Uterus (tissue), 4 donors: Measurements from ENCODE around the gene CERS1. TPM values are rescaled to one million over a fixed set of nuclear protein-coding genes. Genes with fewer than 3 reads are reported as not detected.

Experiments used
- DNase-seq, 2 donors: peaks; one replicate each; pipeline ENCODE4 v3.0.0-alpha.2; 2019 to 2020
- H3K27ac ChIP-seq, 2 donors: fragments of 200-600 bp; sonication (generic); 1 replicate in 1 of 2; 2 replicates in 1 of 2; pipeline ENCODE4 v1.5.1; 2016 to 2018
- H3K27me3 ChIP-seq, 2 donors: fragments of 200-600 bp; sonication (generic); one replicate each; pipeline ENCODE4 v1.5.1; 2018 to 2019; ENCODE audit warnings: control low read depth in 1 of 2
- H3K36me3 ChIP-seq, 2 donors: fragments of 200-600 bp; sonication (generic); one replicate each; pipeline ENCODE4 v1.5.1; 2019; ENCODE audit warnings: control low read depth in 1 of 2
- H3K4me1 ChIP-seq, 2 donors: fragments of 200-600 bp; sonication (generic); one replicate each; pipeline ENCODE4 v1.5.1; 2018 to 2019; ENCODE audit warnings: control low read depth in 1 of 2
- H3K4me3 ChIP-seq, 2 donors: fragments of 200-600 bp; sonication (generic); 1 replicate in 1 of 2; 2 replicates in 1 of 2; pipeline ENCODE4 v1.5.1; 2018 to 2019; ENCODE audit warnings: mild to moderate bottlenecking in 1 of 2
- H3K9me3 ChIP-seq, 2 donors: fragments of 200-600 bp; sonication (generic); one replicate each; pipeline ENCODE4 v1.5.1; 2019; ENCODE audit warnings: control low read depth in 1 of 2
- CTCF ChIP-seq, 4 experiments: fragments of 200-600 bp in 2 of 4; fragments of 450-650 bp in 2 of 4; sonication (generic) in 2 of 4; IDR thresholded peaks; one replicate each; pipeline ENCODE4 v1.5.1; 2016 to 2019; ENCODE audit warnings: antibody characterized with exemption in 4 of 4, mild to moderate bottlenecking in 2 of 4, moderate library complexity in 1 of 4
- POLR2A ChIP-seq, 2 donors: fragments of 450-650 bp; IDR thresholded peaks; one replicate each; pipeline ENCODE4 v1.6.1; 2016; ENCODE audit warnings: antibody characterized with exemption in 2 of 2, mild to moderate bottlenecking in 1 of 2, moderate library complexity in 1 of 2
- intact Hi-C: fragments of 100-400 bp; cut with DNase I; formaldehyde crosslinking; loops from one replicate; pipeline ENCODE4 v1.15.1; 2023; ENCODE audit warnings: low total_unique reads
- total RNA-seq, 4 donors: library from RNA; depleted of rRNA in 3 of 4; stranded (reverse); fragments of >200 nt in 3 of 4; gene quantifications; one replicate each; pipeline versions ENCODE4 v1.1.0 to v1.2.4, GENCODE V29; 2014 to 2023
- donor health status: DM: yes; HTN: yes; CAD: no.

Gene CERS1
- total RNA-seq, 4 donors from 2014 or later, result 0.30 to 4.9 TPM; not detected in 2

GRCh38 chr19:18893587-18894253, 2.2 kb downstream of the CERS1 start:
- intact Hi-C loops, result no loop called here
- H3K9me3 ChIP-seq, result no peaks in the 10 kb centered on the region
- TF ChIP-seq POLR2A (IDR thresholded peaks at IDR 0.05) (no peak), CTCF (IDR thresholded peaks at IDR 0.05) (no peak)
- H3K36me3 ChIP-seq, result no peaks in the 10 kb centered on the region
- no peak overlapping the region for H3K4me3 ChIP-seq
- peaks cover 0 to 6% of the 10 kb centered on the region in 2 donors for H3K27me3 ChIP-seq
- no peak overlapping the region for H3K27ac ChIP-seq
- no peak for DNase-seq
- H3K4me1 ChIP-seq, result peaks cover 0 to 23% of the 10 kb centered on the region in 2 donors

DNA sequence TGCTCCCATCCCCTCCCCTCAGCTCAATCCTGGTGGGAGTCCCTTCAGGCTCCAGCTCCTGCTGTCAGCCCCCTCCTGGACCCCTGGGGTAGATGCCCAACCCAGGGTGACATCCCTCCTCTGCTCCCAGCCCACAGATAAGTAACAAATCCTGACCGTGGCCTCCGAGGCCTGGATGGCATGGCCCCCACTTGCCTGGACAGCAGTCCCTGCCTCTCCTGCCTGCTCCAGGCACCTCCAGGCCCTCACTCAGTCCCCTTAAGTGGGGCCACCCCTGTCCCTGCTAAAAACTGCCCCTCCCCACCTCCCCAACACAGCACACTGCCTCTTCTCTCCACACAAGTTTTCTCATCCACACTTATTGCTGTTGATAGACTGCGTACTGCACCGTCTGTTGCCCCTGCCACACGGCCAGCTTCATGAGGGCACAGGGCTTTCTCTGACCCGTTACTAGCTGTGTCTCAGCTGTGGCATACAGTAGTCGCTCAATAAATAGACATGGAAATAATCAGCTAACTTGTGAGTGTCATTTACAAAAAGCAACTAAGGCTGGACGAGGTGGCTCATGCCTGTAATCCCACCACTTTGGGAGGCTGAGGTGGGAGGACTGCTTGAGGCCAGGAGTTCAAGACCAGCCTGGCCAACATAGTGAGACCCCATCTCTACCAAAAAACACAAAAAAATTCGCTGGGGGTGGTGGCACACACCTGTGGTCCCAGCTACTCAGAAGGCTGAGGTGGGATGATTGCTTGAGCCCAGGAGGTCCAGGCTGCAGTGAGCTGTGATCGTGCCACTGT, 5.8 kb downstream of the CERS1 start:
- no peak for DNase-seq

DNA sequence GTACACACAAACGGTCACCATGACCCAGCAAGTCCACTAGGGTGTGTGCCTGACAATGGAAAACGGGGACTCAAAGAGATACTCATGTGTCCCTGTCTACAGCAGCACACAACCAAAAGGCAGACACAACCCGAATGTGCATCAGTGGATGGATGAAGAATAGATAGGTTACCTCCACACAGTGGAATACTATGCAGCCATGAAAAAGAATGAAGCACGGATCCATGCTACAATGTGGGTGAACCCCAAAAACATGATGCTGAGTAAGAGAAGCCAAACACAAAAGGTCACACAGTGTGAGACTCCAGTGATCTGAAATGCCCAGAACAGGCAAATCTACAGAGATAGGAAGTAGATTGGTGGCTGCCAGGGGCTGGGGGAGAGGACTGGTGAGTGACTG, 9.0 kb downstream of the CERS1 start:
- H3K4me1 ChIP-seq, result no peaks in the 10 kb centered on the region
- no peak overlapping the region for H3K4me3 ChIP-seq
- no peak for TF ChIP-seq CTCF (IDR thresholded peaks at IDR 0.05)
- no peaks in the 10 kb centered on the region for H3K27me3 ChIP-seq
- H3K9me3 ChIP-seq, result no peaks in the 10 kb centered on the region
- no peak for DNase-seq
- intact Hi-C loops, result no loop called here
- no peak overlapping the region for H3K27ac ChIP-seq
- H3K36me3 ChIP-seq, result no peaks in the 10 kb centered on the region

More for the DNA sequence above, 5.8 kb downstream of the CERS1 start:
- Histone ChIP-seq H3K4me1 (peaks cover 0 to 11% of the 10 kb centered on the region in 2 donors), H3K9me3 (no peaks in the 10 kb centered on the region), H3K36me3 (no peaks in the 10 kb centered on the region), H3K27ac (no peak overlapping the region), H3K4me3 (no peak overlapping the region), H3K27me3 (peaks cover 0 to 2% of the 10 kb centered on the region in 2 donors)
- no peak for TF ChIP-seq CTCF (IDR thresholded peaks at IDR 0.05)
- no peak for TF ChIP-seq POLR2A (IDR thresholded peaks at IDR 0.05)
- intact Hi-C loops, result no loop called here

DNA sequence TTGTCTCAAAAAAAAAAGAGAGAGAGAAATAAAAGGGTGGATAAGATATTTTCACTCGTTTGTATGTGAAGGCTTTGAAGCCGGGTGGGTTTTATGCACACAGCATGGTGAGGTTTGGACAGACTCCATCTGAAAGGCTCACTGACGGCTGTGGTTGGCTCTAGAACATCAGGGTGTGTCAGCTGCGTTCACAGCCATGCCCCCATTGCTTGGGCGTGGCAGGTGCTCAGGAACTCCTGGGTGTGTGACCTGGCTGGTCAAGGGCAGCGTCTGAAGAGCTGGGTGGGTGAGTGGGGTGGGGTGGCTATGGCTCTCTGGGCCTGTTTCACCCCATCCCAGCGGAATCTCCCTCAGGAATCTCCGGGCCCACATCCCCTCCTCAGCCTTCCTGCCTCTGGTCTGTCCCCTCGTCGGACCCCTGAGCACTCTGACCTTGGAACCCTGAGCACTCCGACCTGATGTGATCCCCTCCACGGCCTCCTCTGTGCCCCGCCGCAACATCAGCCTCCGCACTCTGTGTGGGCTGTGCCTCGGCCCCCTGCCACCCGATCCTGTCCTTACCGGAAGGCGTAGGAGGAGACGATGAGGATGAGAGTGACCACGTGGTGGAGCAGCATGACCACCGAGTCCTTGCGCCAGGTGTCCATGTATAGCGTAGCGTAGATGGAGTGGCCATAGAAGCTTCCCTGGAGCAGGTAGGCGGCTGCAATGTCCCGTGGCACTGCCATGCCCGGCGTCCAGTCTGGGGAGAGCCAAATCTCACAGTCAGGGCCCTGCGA, 12.2 kb downstream of the CERS1 start:
- no peak for TF ChIP-seq CTCF (IDR thresholded peaks at IDR 0.05)
- no peak for TF ChIP-seq POLR2A (IDR thresholded peaks at IDR 0.05)
- Histone ChIP-seq H3K4me3 (no peak overlapping the region), H3K9me3 (no peaks in the 10 kb centered on the region), H3K27me3 (no peaks in the 10 kb centered on the region), H3K36me3 (no peaks in the 10 kb centered on the region), H3K4me1 (no peaks in the 10 kb centered on the region), H3K27ac (no peak overlapping the region)
- DNase-seq, result no peak
- intact Hi-C loops, result no loop called here
